K562 (cell line): Measurements from ENCODE around the gene AHI1. TPM values are rescaled to one million over a fixed set of nuclear protein-coding genes. Genes with fewer than 3 reads are reported as not detected.

Source experiments
- ATF6 ChIP-seq: sonication (generic); formaldehyde crosslinking; IDR thresholded peaks from 2 replicates; pipeline ENCODE4 v1.4.0; 2020; ENCODE audit warnings: mild to moderate bottlenecking, missing genetic modification reagents
- BHLHE40 ChIP-seq: IDR thresholded peaks from 2 replicates; pipeline ENCODE4 v1.6.1; 2011; ENCODE audit warnings: low read length, improper control_type of control experiment
- GABPA ChIP-seq: fragments of 200-800 bp; sonication (Bioruptor generic); conservative IDR thresholded peaks from 2 replicates; pipeline ENCODE4 v1.6.1; 2016; ENCODE audit warnings: low read depth, missing genetic modification characterization, missing compliant biosample characterization
- HIVEP1 ChIP-seq: fragments of 250-450 bp; sonication (Bioruptor Pico); IDR thresholded peaks from 2 replicates; pipeline ENCODE4 v1.4.0; 2020; ENCODE audit warnings: mild to moderate bottlenecking
- ILF3 ChIP-seq: fragments of 450-650 bp; IDR thresholded peaks from 2 replicates; pipeline ENCODE4 v1.6.1; 2018; ENCODE audit warnings: antibody characterized with exemption, mild to moderate bottlenecking, moderate library complexity, borderline replicate concordance
- IRF9 ChIP-seq: fragments of 450-650 bp; IDR thresholded peaks from 2 replicates; pipeline ENCODE4 v1.6.1; 2016; ENCODE audit warnings: missing biosample characterization, missing genetic modification characterization
- MAFK ChIP-seq: IDR thresholded peaks from 2 replicates; pipeline ENCODE4 v1.6.1; 2011; ENCODE audit warnings: low read length, improper control_type of control experiment
- MCM2 ChIP-seq: fragments of 450-650 bp; IDR thresholded peaks from 2 replicates; pipeline ENCODE4 v1.6.1; 2017; ENCODE audit warnings: low read depth, mild to moderate bottlenecking
- NFE2 ChIP-seq: IDR thresholded peaks from 2 replicates; pipeline ENCODE4 v1.6.1; 2014; ENCODE audit warnings: antibody characterized with exemption, low read depth
- RBM14 ChIP-seq: fragments of 200-400 bp; formaldehyde crosslinking; IDR thresholded peaks from 2 replicates; pipeline ENCODE4 v1.6.1; 2018; ENCODE audit warnings: low read depth, mild to moderate bottlenecking, low read length, moderate library complexity, borderline replicate concordance; ENCODE audit not compliant: insufficient read depth
- SUPT5H ChIP-seq: fragments of 450-650 bp; IDR thresholded peaks from 2 replicates; pipeline ENCODE4 v1.6.1; 2016
- TAF15 ChIP-seq: fragments of 200-400 bp; formaldehyde crosslinking; IDR thresholded peaks from 2 replicates; pipeline ENCODE4 v1.6.1; 2017; ENCODE audit warnings: mild to moderate bottlenecking, low read depth, low read length, moderate library complexity
- THAP7 ChIP-seq: fragments of 250-450 bp; sonication (Bioruptor Pico); IDR thresholded peaks from 2 replicates; pipeline ENCODE4 v1.5.0; 2021
- ZBED1 ChIP-seq: IDR thresholded peaks from 2 replicates; pipeline ENCODE4 v1.6.1; 2014
- ZNF263 ChIP-seq: sonication (generic); formaldehyde crosslinking; IDR thresholded peaks from 2 replicates; pipeline ENCODE4 v1.8.0; 2022; ENCODE audit warnings: mild to moderate bottlenecking, missing genetic modification reagents, borderline replicate concordance
- ZNF316 ChIP-seq: fragments of 450-650 bp; IDR thresholded peaks from 2 replicates; pipeline ENCODE4 v1.6.1; 2016
- ZNF707 ChIP-seq: fragments of 250-450 bp; sonication (Bioruptor Pico); conservative IDR thresholded peaks from 2 replicates; pipeline ENCODE4 v1.8.0; 2022; ENCODE audit warnings: inconsistent platforms, mild to moderate bottlenecking, moderate library complexity
- ZZZ3 ChIP-seq: fragments of 450-650 bp; IDR thresholded peaks from 2 replicates; pipeline ENCODE4 v1.6.1; 2016; ENCODE audit warnings: antibody characterized with exemption, mild to moderate bottlenecking, moderate library complexity
- polyA plus RNA-seq, 8 experiments: library from polyadenylated mRNA; depleted of rRNA in 4 of 8; stranded (reverse) in 5 of 8; unstranded in 3 of 8; fragments of >200 nt; fragmentation: Nextera tagmentation in 2 of 8; fragmentation: Illumina TruSeq in 1 of 8; extraction: Ambion mirVana in 2 of 8; extraction: Trizol in 1 of 8; gene quantifications; 2 replicates each; pipeline versions ENCODE4 v1.2.1 to v1.2.3, GENCODE V29; 2011 to 2014; ENCODE audit warnings: inconsistent platforms in 1 of 8, missing spikeins in 1 of 8
- total RNA-seq, 7 experiments: library from RNA; depleted of rRNA in 6 of 7; stranded (reverse); fragments of >200 nt in 6 of 7; fragmentation: Illumina TruSeq in 2 of 7; extraction: Trizol in 2 of 7; gene quantifications; 2 replicates each; pipeline versions ENCODE4 v1.2.1 to v1.2.3, GENCODE V29; 2011 to 2021; ENCODE audit warnings: low replicate concordance in 1 of 7
- TF ChIP-seq, protein P1 (sequence below), 2 experiments: fragments of 450-650 bp in 1 of 2; sonication (generic) in 1 of 2; formaldehyde crosslinking in 1 of 2; IDR thresholded peaks in 1 of 2; conservative IDR thresholded peaks in 1 of 2; 2 replicates each; pipeline versions ENCODE4 v1.6.1 to v1.8.1; 2016 to 2023; ENCODE audit warnings: mild to moderate bottlenecking in 2 of 2, moderate library complexity in 2 of 2, inconsistent platforms in 1 of 2, missing genetic modification reagents in 1 of 2

The AHI1 gene
- total and polyA plus RNA-seq, 9 of the 15 experiments (the other 6 are each of a cell fraction or from before 2014, with no cell fraction given) = 24.7 to 54.9 (median 32.2) TPM

DNA sequence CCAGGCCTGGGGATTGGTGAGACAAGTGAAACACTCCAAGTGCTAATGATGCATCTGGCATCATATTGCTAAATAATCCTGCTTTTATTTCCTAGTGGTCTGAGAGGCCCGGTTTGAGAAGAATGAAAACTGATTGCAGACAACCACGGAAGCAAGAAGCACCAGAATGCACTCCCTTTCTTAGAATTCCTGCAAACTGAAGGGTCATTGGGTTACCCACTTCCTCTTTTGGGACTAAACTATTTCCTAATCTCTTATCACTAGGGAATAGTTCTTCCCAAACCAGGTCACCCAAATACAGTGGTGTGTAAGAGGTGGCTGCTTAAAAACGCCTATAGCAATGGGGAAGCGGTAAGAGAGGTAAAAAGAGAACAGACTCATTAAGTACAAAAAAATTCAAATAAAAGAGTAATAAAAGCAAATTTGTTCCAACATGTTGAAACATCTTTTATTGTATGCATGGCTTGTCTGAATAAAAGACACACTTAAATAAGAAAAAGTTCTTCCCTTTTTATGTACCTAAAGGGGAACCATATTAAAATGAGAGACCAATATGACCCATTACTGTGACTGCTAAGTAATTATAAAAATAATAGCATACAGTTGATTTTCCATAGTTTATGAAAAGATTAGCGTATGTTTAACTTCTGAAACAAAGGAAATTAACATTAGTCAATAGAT, 190.7 kb downstream of the AHI1 start (continued):
- no peak for TF ChIP-seq ATF6 (CRISPR knock-in tag)
- TF ChIP-seq IRF9 (tag) = no peak
- no peak for TF ChIP-seq RBM14
- TF ChIP-seq SUPT5H = no peak
- no peak for TF ChIP-seq TAF15
- 0 out of 2 replicates have a peak, but pooled peaks have one; percentile 18 for TF ChIP-seq GABPA (tag)
- TF ChIP-seq, protein P1, sequence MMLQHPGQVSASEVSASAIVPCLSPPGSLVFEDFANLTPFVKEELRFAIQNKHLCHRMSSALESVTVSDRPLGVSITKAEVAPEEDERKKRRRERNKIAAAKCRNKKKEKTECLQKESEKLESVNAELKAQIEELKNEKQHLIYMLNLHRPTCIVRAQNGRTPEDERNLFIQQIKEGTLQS (IDR thresholded peaks at IDR 0.05) = no peak
- TF ChIP-seq, protein P1 (CRISPR knock-in tag; conservative IDR thresholded peaks at IDR 0.05) = no peak
- TF ChIP-seq ZBED1 = peak; percentile 66; the same call in 1 of the 2 replicates
- TF ChIP-seq ZNF316 = no peak
- no peak for TF ChIP-seq MCM2
- TF ChIP-seq BHLHE40 = no peak
- TF ChIP-seq ZZZ3 = no peak
- TF ChIP-seq ZNF707 = no peak
- no peak for TF ChIP-seq THAP7 (CRISPR knock-in tag)
- TF ChIP-seq MAFK = no peak
- no peak for TF ChIP-seq HIVEP1
- TF ChIP-seq ILF3 = no peak
- TF ChIP-seq NFE2 = no peak
- no peak for TF ChIP-seq ZNF263 (CRISPR knock-in tag)
